NCI-H2196 (cell line): ENCODE results near the gene TRABD.

Source experiments
- DNase-seq: peaks from one replicate; lab custom pipeline; 2025; ENCODE audit not compliant: unreplicated experiment; lab: John Stamatoyannopoulos, UW

TRABD gene

DNA sequence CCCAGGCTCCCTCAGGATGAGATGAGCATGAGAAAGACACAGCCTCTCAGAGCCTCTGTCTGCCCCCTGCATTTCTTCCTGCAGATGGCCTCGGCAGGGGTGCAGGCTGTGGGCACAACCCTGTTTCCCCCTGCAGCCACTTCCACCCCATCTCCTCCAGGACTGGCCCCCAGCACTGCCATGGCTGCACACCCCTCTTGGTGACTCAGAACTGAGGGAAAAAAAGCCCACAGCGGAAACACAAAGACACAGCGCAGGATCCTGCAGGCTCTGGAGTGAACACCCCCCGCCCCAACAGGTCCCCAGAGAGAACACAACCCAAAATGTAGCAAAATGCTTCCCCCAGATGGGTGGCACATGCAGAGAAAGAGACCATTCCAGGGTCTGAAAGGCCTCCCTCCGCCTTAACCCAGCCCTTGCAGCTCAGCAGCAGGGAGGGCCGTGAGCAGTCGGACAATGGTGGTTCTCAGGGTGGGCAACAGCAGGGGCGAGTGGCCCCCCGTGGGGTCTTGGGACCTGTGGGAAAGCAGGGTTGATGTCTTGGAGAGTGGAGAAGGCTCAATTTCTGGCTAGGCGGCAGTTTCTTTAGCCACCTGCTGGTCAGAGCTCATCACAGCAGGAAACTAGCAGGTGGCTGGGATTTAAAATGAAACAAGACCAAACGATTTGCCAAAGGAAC lies 51.2 kb downstream of the TRABD start:
- DNase-seq, result peak; percentile 37

DNA sequence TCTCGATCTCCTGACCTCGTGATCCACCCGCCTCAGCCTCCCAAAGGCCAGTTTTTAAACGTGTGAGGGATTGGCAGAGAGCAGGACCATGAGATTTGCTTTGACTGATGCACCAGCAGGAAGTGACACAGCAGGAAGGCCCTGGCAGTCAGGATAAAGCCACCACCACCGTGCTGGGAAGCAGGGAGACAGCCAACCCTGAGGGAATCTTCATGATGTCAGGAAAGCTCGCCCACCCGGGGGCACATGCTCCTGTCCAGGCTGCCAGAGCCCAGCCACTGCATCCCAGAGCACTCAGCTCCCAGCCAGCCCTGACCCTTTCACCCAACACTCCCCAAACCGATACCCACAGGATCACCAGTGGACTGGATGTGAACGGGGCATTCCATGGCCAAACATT lies 53.0 kb downstream of the TRABD start:
- no peak for DNase-seq

DNA sequence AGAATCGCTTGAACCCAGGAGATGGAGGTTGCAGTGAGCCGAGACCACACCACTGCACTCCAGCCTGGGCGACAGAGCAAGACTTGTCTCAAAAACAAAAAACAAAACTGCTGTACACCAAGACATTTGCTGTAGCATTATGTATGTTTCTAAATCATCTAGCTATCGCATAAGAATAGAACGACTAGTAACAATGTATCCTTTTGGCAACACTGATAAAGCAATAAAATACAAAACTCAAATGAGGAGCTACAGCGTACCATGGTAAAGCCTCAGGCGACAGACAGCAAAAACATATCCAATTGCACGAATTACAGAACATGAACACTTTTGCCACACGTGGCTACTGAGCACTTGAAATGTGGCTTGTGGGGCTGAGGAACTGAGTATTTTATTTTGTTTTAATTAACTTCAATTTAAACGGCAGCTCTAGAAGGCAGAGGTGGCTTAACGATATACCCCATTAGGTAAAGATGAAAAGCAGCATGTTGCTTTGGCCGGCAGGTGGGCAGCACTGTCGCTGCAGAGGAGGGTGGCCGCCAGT lies 56.8 kb downstream of the TRABD start:
- DNase-seq, result no peak

DNA sequence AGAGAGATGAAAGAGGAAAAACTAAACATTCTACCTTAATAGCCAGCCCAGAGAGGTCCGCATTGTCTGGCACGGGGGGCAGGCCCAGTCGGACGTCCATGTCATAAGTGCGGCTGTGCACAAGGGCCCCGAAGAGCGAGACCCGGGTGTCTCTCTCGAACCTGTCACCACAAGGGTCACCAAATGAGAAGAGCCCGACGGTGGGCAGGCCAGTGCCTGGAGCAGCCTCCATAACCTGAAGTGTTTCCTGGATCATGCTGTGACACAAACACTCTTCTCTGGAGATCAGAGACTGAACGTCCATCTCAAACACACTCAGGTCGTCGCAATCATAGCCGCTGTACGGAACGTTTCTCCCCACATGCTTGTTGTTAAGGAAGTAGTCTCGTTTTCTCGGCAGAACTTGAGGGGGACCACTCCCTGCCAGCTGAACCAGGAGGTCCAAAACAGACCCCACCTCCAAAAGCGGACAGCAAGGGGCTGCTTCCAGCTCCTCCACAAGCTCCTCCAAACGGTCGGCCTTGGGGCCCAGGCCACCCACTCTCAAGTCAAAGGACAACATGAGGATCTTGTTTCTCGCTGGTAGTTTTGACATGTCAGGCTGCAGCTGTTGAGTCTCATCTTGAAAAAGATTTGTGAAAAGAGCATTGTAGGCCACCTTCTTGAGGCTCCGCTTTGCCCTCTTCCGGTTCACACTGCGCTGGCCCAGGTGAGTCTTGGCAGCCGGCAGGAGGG lies 58.1 kb downstream of the TRABD start:
- no peak for DNase-seq

DNA sequence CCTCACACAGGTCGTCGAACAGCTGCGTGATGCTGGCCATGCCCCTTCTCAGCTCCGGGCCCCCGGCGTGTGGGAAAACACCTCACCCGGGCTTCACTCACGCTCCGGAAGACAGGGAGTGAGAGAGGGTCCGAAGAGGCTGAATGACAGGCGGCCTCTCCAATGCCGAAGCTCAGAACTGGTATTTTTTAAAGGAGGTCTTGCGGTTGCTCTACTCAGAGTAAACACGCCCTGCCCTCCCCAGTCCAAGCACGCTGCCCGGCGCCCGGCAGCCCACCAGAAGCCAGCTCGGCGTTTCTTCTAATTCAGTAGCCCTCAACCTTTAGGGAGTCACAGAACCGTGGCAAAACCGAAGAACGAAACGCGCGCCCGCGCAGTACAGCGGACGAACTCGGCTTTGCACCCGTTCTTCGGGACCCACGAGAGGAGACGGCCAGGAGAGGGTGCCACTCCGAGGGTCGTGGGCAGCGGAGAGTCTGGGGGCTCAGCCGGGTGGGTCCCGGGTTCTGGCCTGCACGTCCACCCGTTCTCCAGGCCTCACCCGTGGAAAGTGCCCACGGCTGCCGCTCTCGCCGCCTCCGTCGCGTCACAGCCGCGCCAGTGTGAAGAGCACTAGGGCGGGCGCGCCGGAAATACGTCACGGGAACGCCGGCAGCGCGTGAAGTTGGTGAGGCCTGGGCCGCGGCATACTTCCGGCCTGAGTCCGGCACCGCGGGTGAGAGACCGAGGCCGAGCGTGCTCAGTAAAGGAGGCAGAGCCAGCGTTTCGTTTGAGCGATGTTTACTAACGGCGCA lies 58.9 kb downstream of the TRABD start, which contains the start of gene TUBGCP6:
TSS of gene TUBGCP6 (minus strand) at position 604 of the 794 bp plus-strand sequence. CDS start at position 40, 564 bp downstream.
- peak; percentile 83 for DNase-seq

DNA sequence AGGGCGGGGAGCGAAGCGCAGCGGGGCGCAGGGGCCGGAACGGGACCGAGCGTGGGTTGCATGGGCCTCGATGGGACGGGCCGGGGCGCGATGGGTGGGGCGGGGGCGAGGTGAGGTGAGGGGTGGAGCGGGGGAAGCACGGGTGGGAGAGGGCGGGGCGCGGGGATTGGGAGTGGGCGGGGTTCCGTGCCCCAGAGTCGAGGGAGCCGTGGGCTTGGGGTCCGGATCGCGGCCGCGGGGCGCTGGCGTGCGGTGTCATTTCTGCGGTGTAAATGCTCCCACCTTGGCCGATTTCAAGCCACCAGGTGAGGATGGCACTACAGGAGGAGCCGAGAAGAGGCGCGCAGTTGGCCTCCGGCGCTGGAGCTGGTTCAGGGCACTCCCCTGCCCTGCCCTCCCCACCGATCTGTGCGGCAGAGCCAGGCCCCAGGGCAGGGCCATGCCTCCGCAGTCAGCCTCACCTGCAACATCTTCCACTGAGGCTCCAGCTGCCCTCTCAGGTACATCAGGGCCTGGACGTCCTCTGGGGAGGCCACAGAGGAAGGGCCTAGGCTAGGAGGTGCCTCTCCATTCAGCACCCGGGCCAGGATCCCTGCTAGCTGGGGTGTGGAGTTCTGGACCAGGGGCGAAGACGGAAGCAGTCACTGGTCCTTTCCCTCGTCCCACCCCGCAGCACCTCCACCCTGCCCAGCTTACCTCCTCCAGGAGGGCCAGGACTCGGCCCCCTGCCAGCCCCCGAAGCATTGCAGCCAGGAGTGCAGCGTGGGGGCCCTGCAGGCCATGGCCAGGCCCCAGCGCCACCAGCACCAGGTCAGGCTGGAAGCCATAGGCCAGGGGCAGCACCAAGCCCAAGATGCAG lies 59.7 kb downstream of the TRABD start:
- DNase-seq, result no peak

DNA sequence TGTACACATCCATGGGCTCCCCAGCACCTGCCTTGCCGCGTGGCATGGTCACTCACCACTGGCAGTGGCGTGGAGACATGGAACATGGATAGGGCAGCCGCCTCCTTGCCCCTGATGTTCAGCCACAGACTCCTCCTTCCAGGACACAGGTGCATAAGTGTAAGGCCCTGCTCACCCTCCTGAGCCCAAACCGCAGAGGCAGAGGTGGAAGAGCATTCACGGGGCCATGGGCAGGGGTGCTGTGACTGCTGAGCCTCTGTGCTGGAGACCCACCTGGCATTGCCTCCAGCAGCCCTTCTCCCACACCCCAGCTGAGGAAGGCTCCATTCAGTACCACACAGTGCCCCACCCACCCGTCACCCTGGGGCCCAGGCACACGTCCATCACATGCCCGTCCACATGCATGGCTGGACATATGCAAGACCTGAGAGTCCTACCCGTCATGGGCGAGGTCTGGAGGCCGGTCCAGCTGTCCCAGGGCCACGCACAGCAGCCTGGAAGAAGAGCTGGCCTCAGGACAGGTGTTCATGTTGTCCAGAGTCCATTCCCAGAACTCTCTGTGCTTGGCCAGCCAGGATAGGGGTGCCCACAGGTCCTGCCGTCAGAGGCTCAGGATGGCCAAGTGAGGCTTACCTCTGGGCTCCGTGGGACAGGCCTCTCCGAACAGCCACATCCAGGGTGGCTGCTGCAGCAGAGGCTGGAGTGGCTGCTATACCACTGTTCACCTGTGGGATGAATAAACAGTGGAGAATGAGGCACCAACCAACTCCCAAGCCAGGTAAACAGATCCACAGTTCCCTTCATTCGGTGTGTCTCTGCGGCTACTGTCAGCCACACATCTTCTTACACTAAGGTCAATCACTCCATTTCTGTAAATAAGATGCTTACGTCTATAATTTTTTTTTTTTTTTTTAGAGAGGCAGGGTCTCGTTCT lies 60.8 kb downstream of the TRABD start:
- no peak for DNase-seq

DNA sequence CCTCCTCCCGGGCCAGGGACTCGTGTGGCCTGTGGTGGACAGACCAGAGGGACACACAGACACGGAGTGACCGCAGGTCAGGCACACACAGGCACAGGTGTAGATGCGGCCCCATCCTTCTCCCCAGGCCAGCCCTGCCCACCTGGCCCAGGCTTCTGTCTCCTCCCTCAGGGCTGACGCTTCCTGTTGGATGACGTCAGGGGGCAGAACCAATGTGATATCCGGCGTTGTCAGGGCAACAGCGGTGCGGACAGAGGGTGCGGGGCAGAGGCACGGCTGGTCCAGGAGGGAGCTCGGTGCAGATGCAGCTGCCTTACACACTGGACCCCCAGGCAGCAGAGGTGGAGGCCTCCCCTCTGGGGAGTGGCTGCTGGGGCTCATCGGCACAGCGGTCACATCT lies 62.0 kb downstream of the TRABD start:
- DNase-seq, result peak; percentile 81

DNA sequence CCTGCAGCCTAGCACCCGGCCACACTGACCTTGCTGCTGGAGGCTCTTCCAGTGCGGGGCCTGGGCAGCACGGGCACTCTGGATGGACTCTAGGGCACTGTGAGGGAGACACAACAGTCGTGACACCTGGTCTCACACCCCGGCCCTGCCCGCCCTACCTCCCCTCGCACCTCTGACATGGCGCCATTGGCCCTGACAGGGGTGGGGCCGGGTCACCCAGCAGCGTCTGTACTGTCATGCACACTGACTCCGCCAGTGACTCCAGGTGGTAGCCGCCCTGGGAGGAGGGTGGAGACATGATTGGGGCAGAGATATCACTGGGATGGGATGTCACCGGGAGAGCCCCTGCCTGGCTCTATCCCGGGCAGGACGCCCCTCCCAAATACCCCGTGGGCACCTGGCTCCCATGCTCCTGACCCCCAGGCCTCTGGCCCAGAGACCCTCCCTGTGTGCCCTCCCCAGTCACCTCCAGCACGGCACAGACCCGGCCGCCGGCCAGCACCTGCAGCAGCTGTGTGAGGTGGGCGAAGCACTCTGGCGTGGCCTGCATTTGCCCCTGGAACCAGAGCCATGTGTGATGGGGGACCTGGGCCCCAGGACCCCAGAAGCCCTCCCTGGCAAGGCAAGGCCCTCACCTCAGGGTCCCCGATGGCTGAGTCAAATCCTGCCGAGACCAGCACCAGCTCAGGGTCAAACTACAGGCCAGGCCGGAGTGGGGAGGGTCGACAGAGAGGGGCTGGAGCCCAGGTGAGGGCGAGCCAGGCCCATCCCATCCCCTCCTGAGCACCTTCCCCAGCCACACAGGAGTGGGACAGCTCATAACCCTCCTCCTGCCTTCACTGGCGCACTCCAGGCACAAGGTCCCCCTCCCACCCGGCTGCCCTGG lies 62.7 kb downstream of the TRABD start:
- DNase-seq, result no peak
